ENCODE data around the gene TBC1D22A.
A peak's percentile ranks its signal among the peaks of the same experiment; 100 is the strongest.

Gene TBC1D22A

GRCh38 chr22:47032956-47033647 is 270.7 kb downstream of the TBC1D22A start:
- H3K9me3 Mint-ChIP-seq: no peaks in the 10 kb centered on the region
- H3K27ac Mint-ChIP-seq: peak overlapping the region in 1 of 3 experiments; percentile 13
- no peaks in the 10 kb centered on the region for H3K4me1 Mint-ChIP-seq
- H3K36me3 Mint-ChIP-seq (ENCODE audit: low read depth): no peaks in the 10 kb centered on the region
- TF ChIP-seq CTCF (IDR thresholded peaks at IDR 0.05; ENCODE audit: unreplicated experiment in 3 of 3): no peak
- no peak overlapping the region for H3K4me3 Mint-ChIP-seq
- H3K27me3 Mint-ChIP-seq (ENCODE audit: low read depth): peaks cover 6% of the 10 kb centered on the region

GRCh38 chr22:47033648-47034000 is 271.2 kb downstream of the TBC1D22A start:
- Mint-ChIP-seq H3K27ac (no peak overlapping the region), H3K27me3 (ENCODE audit: low read depth) (peaks cover 6% of the 10 kb centered on the region), H3K36me3 (ENCODE audit: low read depth) (no peaks in the 10 kb centered on the region), H3K9me3 (no peaks in the 10 kb centered on the region), H3K4me1 (no peaks in the 10 kb centered on the region), H3K4me3 (no peak overlapping the region)
- no peak for TF ChIP-seq CTCF (IDR thresholded peaks at IDR 0.05; ENCODE audit: unreplicated experiment in 3 of 3)

GRCh38 chr22:47034076-47034808 is 271.8 kb downstream of the TBC1D22A start:
- Mint-ChIP-seq H3K4me3 (no peak overlapping the region), H3K27me3 (ENCODE audit: low read depth) (peaks cover 6% of the 10 kb centered on the region), H3K4me1 (no peaks in the 10 kb centered on the region), H3K36me3 (ENCODE audit: low read depth) (no peaks in the 10 kb centered on the region), H3K9me3 (no peaks in the 10 kb centered on the region), H3K27ac (peak overlapping the region in 1 of 3 experiments; percentile 33)
- TF ChIP-seq CTCF (IDR thresholded peaks at IDR 0.05; ENCODE audit: unreplicated experiment in 3 of 3): no peak

- Mint-ChIP-seq H3K4me1 (no peaks in the 10 kb centered on the region), H3K27me3 (ENCODE audit: low read depth) (peaks cover 6% of the 10 kb centered on the region), H3K9me3 (no peaks in the 10 kb centered on the region), H3K4me3 (no peak overlapping the region), H3K36me3 (ENCODE audit: low read depth) (no peaks in the 10 kb centered on the region), H3K27ac (no peak overlapping the region)
- TF ChIP-seq CTCF (IDR thresholded peaks at IDR 0.05; ENCODE audit: unreplicated experiment in 3 of 3): no peak
These were observed 272.5 kb downstream of the TBC1D22A start for GRCh38 chr22:47034905-47035419.

GRCh38 chr22:47035425-47035881 is 273.0 kb downstream of the TBC1D22A start:
- no peaks in the 10 kb centered on the region for H3K36me3 Mint-ChIP-seq (ENCODE audit: low read depth)
- H3K27me3 Mint-ChIP-seq (ENCODE audit: low read depth): peaks cover 6% of the 10 kb centered on the region
- H3K4me3 Mint-ChIP-seq: no peak overlapping the region
- no peaks in the 10 kb centered on the region for H3K9me3 Mint-ChIP-seq
- H3K27ac Mint-ChIP-seq: no peak overlapping the region
- H3K4me1 Mint-ChIP-seq: no peaks in the 10 kb centered on the region
- no peak for TF ChIP-seq CTCF (IDR thresholded peaks at IDR 0.05; ENCODE audit: unreplicated experiment in 3 of 3)
